HG03196 (cell line): ENCODE data around the gene OR51B6.
"Not testable (repeated sequence)": the region's sequence is repeated elsewhere in the genome, so short reads cannot be mapped to it uniquely, and the experiment has no call there.

Experiments used
- ATAC-seq: cut with Tn5 transposase; IDR thresholded peaks from one replicate; pipeline ENCODE4 v1.9.1; 2021; ENCODE audit not compliant: unreplicated experiment

Gene OR51B6

GRCh38 chr11:5364214-5364613, 12.9 kb downstream of the OR51B6 start:
- no peak for ATAC-seq

DNA sequence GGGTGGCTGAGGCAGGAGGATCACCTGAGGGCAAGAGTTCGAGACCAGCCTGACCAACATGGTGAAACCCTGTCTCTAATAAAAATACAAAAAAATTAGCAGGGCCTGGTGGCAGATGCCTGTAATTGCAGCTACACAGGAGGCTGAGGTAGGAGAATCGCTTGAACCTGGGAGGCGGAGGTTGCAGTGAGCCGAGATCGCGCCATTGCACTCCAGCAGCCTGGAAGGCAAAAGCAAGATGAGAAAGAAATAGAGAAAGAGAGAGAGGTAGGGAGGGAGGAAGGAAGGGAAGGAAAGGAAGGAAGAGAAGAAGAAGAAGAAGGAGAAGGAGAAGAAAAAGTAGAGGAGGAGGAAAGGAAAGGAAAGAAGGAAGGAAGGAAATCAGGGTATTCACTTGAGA, 15.1 kb downstream of the OR51B6 start:
- ATAC-seq: not testable (repeated sequence)

DNA sequence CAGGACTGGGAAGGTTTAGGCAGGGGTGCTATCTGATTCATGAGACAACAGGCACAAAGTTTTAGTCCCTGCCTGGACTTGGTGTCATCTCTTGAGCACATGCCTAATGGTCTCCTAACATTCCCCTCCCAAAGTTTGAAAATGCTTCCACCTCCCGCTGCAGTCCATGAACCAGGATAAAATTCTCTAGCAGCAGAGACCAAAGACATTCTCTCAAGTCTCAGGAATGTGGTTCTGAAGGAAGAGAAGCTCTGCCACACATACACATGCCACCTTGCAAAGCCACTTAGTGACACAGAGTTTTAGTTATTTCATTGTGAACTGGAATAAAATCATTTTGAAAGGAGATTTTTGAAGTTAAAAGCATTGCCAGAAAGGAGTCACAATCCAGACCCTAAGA, 15.5 kb downstream of the OR51B6 start:
- no peak for ATAC-seq

- no peak for ATAC-seq
Measured at GRCh38 chr11:5367448-5368074, 16.3 kb downstream of the OR51B6 start.

- ATAC-seq: peak; percentile 62
Measured at GRCh38 chr11:5368502-5369043, 17.3 kb downstream of the OR51B6 start.

DNA sequence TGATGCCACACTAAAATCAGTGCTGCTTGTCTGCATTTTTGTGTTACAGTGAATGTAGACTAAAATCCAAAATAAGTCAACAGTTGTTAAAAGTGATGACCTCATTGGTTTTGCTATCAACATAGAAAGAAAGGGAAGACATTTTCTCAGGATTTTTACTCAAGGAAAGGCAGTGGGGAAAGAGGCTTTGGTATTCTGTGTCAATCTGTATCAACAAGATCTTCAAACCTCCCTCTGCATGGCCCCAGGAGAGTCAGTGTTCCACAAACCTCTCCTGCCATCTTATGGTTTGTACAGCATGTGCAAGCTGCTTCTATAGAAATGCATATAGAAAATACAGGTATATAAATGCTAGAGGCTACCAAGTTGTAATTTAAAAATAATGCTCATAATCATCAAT, 18.5 kb downstream of the OR51B6 start:
- ATAC-seq: peak; percentile 63

DNA sequence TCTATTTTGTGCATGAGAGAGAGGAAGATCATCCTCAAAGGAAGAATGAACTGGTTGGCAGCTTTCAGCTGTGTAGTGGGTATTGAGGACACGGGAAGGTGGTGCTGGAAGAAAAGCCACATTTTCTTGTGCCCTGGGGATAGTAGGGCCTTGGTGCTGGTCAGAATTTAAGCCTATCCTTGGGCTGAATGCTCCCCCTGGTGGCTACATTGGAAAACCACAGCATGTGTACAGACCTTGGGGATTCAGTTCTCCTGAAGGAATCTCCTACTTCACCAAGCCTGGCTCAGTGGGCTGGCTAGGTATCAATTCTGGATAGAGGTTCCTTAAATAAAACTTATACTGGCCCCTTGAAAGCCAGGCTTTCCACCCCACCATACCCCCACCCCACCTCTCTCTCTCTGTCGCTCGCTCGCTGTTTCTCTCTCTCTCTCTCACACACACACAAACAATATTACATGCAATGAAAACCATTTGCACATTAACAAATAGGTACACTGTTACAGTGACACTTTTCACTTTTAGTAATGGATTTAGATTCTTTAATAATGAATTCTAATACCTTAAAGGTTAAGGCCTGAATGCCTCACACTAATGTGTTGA, 29.5 kb downstream of the OR51B6 start:
- peak; percentile 93 for ATAC-seq

GRCh38 chr11:5383576-5383975, 32.3 kb downstream of the OR51B6 start, which contains the start of gene OR51M1:
Gene OR51M1, plus strand, starts transcription at chr11:5383812. Its CDS starts 5,587 bp downstream, at chr11:5389399.
- no peak for ATAC-seq

DNA sequence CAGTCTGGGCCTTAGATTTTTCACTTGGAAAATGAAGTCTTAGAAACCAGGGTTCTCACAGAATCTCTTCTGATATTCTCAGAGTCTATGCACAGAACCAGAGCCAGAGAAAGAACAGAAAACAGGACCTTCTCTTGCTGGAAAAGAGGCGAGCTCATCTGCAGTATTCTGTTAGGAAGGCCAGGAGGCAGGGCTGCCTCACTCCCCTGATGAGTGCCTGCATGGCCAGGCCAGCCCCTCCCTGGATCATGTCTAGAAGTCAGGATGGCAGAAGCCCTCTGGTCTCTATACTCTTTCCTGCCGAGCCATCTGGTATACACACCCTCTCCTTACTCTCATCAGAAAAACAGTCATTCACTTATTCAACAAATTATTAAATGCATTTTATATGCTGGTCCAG, 33.0 kb downstream of the OR51B6 start:
- no peak for ATAC-seq

DNA sequence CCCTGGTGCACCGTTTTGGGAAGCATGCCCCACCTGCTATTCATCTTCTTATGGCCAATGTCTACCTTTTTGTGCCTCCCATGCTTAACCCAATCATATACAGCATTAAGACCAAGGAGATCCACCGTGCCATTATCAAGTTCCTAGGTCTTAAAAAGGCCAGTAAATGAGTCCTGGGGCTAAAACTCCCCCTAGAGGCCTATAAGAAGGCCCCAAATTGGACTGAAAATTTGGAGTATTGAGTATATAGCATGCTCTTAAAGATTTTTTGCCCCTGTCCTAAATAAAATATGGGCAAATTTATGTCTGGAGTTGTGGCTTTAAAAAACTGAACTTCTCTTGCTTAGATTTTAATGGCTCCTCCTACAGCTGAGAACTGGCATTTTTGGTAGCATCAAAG, 38.9 kb downstream of the OR51B6 start:
- no peak for ATAC-seq

DNA sequence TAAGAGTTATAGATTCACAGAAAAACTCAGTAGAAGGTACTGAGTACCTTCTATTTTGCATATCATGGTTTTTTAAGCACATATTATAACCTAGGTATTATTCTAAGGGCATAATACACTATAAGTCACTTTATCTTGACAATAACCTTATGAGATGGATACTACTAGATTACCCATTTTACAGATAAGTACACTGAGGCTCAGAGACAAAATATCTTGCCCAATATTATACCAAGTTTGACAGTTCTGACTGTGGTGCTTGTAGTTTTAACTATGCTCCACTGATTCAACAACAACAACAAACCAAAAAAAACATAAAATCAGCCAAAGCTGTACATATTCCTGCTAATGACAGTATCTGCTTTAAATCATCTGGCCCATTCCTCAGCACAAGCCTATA, 42.8 kb downstream of the OR51B6 start:
- no peak for ATAC-seq

DNA sequence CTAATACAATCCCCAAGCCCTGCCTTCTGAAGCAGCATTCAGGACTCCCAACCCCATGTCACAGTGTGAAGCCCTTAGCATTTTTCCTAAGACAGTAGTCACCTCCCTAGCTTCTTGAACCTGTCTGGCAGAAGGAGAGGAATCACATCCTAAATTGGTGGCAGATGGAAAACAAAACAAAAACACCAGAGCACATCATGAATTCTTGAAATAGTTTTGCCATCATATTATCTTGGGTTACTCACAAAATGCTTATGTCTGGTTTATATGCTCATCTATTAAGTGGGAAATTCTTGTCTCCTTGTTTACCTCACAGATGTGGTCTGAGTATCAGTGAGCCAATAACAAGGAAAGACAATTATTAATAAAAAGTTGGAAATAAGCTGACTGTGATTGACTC, 47.6 kb downstream of the OR51B6 start:
- no peak for ATAC-seq
